Astrocyte of the spinal cord (primary cell): ENCODE results near the gene TMEM42.
A peak's percentile ranks its signal among the peaks of the same experiment; 100 is the strongest.
"Not testable (repeated sequence)": the region's sequence is repeated elsewhere in the genome, so short reads cannot be mapped to it uniquely, and the experiment has no call there.

Experiments used
- DNase-seq: peaks from one replicate; pipeline ENCODE4 v3.0.0; 2011; ENCODE audit warnings: low read depth, low spot score
- H3K4me3 ChIP-seq: 2 replicates; pipeline ENCODE4 v1.5.1; 2011; ENCODE audit warnings: low read depth, mild to moderate bottlenecking, low read length, moderate library complexity
- CTCF ChIP-seq: IDR thresholded peaks from 2 replicates; pipeline ENCODE4 v1.5.1; 2012; ENCODE audit warnings: low read depth, mild to moderate bottlenecking, low read length, inconsistent platforms
- in situ Hi-C: cut with HindIII; loops from 2 replicates; pipeline ENCODE4 v1.10.0; 2017; ENCODE audit warnings: low sequenced_read_pairs

TMEM42 gene

DNA sequence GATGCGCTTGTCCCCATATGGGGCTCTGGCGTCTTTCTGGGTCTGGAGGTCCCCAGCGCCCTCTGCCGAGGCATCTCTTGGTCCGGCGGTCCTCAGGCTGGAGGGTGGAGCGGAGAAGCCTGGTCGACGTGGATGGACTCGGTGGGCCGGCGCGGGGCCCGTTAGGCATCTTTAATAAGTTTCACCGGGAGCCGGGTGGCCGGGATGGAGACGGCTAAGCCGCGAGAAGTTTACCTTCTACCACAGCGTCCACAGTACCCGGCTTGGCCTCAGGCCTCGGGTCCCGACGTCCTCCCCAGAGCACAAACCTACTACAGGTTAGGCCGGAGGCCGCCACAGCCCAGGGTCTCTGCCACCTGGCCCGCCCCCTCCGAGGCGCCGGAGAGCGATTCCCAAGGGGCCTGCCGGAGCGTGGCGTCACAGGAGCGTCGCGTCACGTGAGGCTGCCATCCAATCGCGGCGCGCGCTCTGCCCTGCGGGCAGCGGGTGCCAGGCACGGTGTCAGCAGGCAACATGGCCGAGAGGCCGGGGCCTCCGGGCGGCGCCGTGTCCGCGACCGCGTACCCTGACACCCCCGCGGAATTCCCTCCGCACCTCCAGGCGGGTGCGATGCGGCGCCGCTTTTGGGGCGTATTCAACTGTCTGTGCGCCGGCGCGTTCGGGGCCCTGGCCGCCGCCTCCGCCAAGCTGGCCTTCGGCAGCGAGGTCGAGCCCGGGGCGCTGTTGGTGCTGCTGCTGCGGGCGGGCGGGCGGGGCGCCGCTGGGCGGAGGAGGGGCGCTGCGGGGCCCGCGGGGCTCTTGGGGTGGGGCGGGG lies at the start of gene TMEM42:
TMEM42 (plus strand) TSS at position 501 of the 814 bp plus-strand sequence; CDS start at position 514, 13 bp downstream.
- peak; percentile 45 for TF ChIP-seq CTCF
- peak; percentile 93 for DNase-seq
- in situ Hi-C loops = no loop called here
- H3K4me3 ChIP-seq = peak within 1 kb of the TSS; percentile 61

- DNase-seq = no peak
These were observed 47.0 kb upstream of the TMEM42 start for GRCh38 chr3:44814751-44815150.

GRCh38 chr3:44816334-44816733 lies 45.4 kb upstream of the TMEM42 start:
- DNase-seq, in situ Hi-C loops: not testable (repeated sequence)

More at GRCh38 chr3:44814751-44815150, 47.0 kb upstream of the TMEM42 start:
- in situ Hi-C loops = no loop called here
- TF ChIP-seq CTCF = no peak
- no peak overlapping the region for H3K4me3 ChIP-seq

DNA sequence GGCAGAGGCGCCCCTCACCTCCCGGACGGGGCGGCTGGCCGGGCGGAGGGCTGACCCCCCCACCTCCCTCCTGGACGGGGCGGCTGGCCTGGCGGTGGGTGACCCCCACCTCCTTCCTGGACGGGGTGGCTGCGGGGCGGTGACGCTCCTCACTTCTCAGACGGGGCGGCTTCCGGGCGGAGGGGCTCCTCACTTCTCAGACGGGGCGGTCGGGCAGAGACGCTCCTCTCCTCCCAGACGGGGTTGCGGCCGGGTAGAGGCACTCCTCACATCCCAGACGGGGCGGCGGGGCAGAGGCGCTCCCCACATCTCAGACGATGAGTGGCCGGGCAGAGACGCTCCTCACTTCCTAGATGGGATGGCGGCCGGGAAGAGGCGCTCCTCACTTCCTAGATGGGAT lies 40.5 kb upstream of the TMEM42 start:
- in situ Hi-C loops, DNase-seq, H3K4me3 ChIP-seq: not testable (repeated sequence)

More at GRCh38 chr3:44816334-44816733, 45.4 kb upstream of the TMEM42 start:
- H3K4me3 ChIP-seq = not testable (repeated sequence)

- H3K4me3 ChIP-seq = no peak overlapping the region
- no peak for TF ChIP-seq CTCF
- in situ Hi-C loops = no loop called here
- peak; percentile 21 for DNase-seq
These were observed 36.3 kb upstream of the TMEM42 start for GRCh38 chr3:44825264-44825925.

DNA sequence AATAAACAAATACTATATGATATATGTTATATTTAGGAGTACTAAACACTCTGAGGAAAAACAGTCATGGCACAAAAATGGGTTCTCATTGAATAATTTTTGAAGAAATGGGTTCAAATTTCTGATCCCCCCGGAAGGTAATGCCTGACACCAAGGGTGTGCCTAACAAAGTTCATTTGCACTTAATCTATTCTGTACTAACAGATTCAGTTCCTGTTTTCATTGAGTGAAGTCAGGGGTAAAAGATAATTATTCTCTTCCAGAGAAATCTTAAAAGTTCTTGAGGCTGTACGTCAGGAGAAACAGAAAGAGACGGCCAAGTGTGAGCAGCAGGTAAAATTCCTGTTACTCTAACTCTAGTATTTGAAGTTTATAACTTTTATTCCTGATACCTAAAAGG lies 34.5 kb upstream of the TMEM42 start:
- in situ Hi-C loops = no loop called here
- no peak for TF ChIP-seq CTCF
- H3K4me3 ChIP-seq = no peak overlapping the region
- DNase-seq = no peak

GRCh38 chr3:44831232-44831631 lies 30.5 kb upstream of the TMEM42 start:
- DNase-seq = no peak
- in situ Hi-C loops = no loop called here
- TF ChIP-seq CTCF = no peak
- no peak overlapping the region for H3K4me3 ChIP-seq
